GM13976 (cell line): ENCODE results near the gene SPEN.

Source experiments
- DNase-seq: peaks from one replicate; pipeline ENCODE4 v3.0.0; 2012; ENCODE audit warnings: low spot score
- CTCF ChIP-seq: IDR thresholded peaks from 2 replicates; pipeline ENCODE4 v1.5.1; 2012; ENCODE audit warnings: borderline replicate concordance, mild to moderate bottlenecking; ENCODE audit not compliant: insufficient read depth; ENCODE audit errors: extremely low read depth, missing control alignments, control extremely low read depth
- in situ Hi-C: fragments of 300-500 bp; cut with MboI; formaldehyde crosslinking; loops from one replicate; pipeline ENCODE4 v1.12.0; 2022; ENCODE audit warnings: low sequenced_read_pairs, mixed read lengths, inconsistent platforms; ENCODE audit not compliant: unreplicated experiment

Gene SPEN

GRCh38 chr1:15848929-15849774 lies 1.6 kb downstream of the SPEN start:
- in situ Hi-C loops, result no loop called here
- no peak for TF ChIP-seq CTCF
- no peak for DNase-seq

GRCh38 chr1:15849775-15850324 lies 2.3 kb downstream of the SPEN start:
- no peak for DNase-seq
- in situ Hi-C loops, result no loop called here
- no peak for TF ChIP-seq CTCF

GRCh38 chr1:15850471-15851001 lies 3.0 kb downstream of the SPEN start:
- TF ChIP-seq CTCF, result no peak
- in situ Hi-C loops, result no loop called here
- DNase-seq, result no peak

- no peak for TF ChIP-seq CTCF
- no peak for DNase-seq
- in situ Hi-C loops, result no loop called here
Measured at GRCh38 chr1:15851210-15852035, 3.9 kb downstream of the SPEN start.

- in situ Hi-C loops, result no loop called here
- TF ChIP-seq CTCF, result no peak
- no peak for DNase-seq
Measured at GRCh38 chr1:15852036-15852827, 4.7 kb downstream of the SPEN start.
